Measurements from ENCODE around the gene SCUBE1.

The SCUBE1 gene

GRCh38 chr22:43295660-43296059 lies 47.5 kb downstream of the SCUBE1 start:
- TF ChIP-seq GATA3 (IDR thresholded peaks at IDR 0.05; ENCODE audit: low read depth, low read length) = no peak
- no peak for TF ChIP-seq GATA2 (IDR thresholded peaks at IDR 0.05; ENCODE audit: low read depth, low read length)

GRCh38 chr22:43295173-43295572 lies 48.0 kb downstream of the SCUBE1 start:
- TF ChIP-seq GATA3 (IDR thresholded peaks at IDR 0.05; ENCODE audit: low read depth, low read length) = no peak
- no peak for TF ChIP-seq GATA2 (IDR thresholded peaks at IDR 0.05; ENCODE audit: low read depth, low read length)

GRCh38 chr22:43293655-43294392 lies 49.3 kb downstream of the SCUBE1 start:
- TF ChIP-seq GATA3 (IDR thresholded peaks at IDR 0.05; ENCODE audit: low read depth, low read length) (no peak), GATA2 (IDR thresholded peaks at IDR 0.05; ENCODE audit: low read depth, low read length) (no peak)

GRCh38 chr22:43293259-43293654 lies 49.9 kb downstream of the SCUBE1 start:
- TF ChIP-seq GATA3 (IDR thresholded peaks at IDR 0.05; ENCODE audit: low read depth, low read length) = no peak
- no peak for TF ChIP-seq GATA2 (IDR thresholded peaks at IDR 0.05; ENCODE audit: low read depth, low read length)

- TF ChIP-seq GATA3 (IDR thresholded peaks at IDR 0.05; ENCODE audit: low read depth, low read length) (no peak), GATA2 (IDR thresholded peaks at IDR 0.05; ENCODE audit: low read depth, low read length) (no peak)
These were observed 50.5 kb downstream of the SCUBE1 start for GRCh38 chr22:43292630-43293018.

- TF ChIP-seq GATA3 (IDR thresholded peaks at IDR 0.05; ENCODE audit: low read depth, low read length) (no peak), GATA2 (IDR thresholded peaks at IDR 0.05; ENCODE audit: low read depth, low read length) (no peak)
These were observed 51.8 kb downstream of the SCUBE1 start for GRCh38 chr22:43291381-43291780.

GRCh38 chr22:43289976-43290721 lies 53.0 kb downstream of the SCUBE1 start:
- TF ChIP-seq GATA3 (IDR thresholded peaks at IDR 0.05; ENCODE audit: low read depth, low read length) (no peak), GATA2 (IDR thresholded peaks at IDR 0.05; ENCODE audit: low read depth, low read length) (no peak)

- no peak for TF ChIP-seq GATA2 (IDR thresholded peaks at IDR 0.05; ENCODE audit: low read depth, low read length)
- no peak for TF ChIP-seq GATA3 (IDR thresholded peaks at IDR 0.05; ENCODE audit: low read depth, low read length)
These were observed 53.6 kb downstream of the SCUBE1 start for GRCh38 chr22:43289531-43289963.

GRCh38 chr22:43288807-43289420 lies 54.3 kb downstream of the SCUBE1 start:
- TF ChIP-seq GATA2 (IDR thresholded peaks at IDR 0.05; ENCODE audit: low read depth, low read length) (no peak), GATA3 (IDR thresholded peaks at IDR 0.05; ENCODE audit: low read depth, low read length) (no peak)

GRCh38 chr22:43288378-43288777 lies 54.8 kb downstream of the SCUBE1 start:
- TF ChIP-seq GATA2 (IDR thresholded peaks at IDR 0.05; ENCODE audit: low read depth, low read length) (no peak), GATA3 (IDR thresholded peaks at IDR 0.05; ENCODE audit: low read depth, low read length) (no peak)

- TF ChIP-seq GATA3 (IDR thresholded peaks at IDR 0.05; ENCODE audit: low read depth, low read length) (no peak), GATA2 (IDR thresholded peaks at IDR 0.05; ENCODE audit: low read depth, low read length) (no peak)
These were observed 55.7 kb downstream of the SCUBE1 start for GRCh38 chr22:43287441-43287840.

GRCh38 chr22:43281394-43281793 lies 61.8 kb downstream of the SCUBE1 start:
- no peak for TF ChIP-seq GATA3 (IDR thresholded peaks at IDR 0.05; ENCODE audit: low read depth, low read length)
- TF ChIP-seq GATA2 (IDR thresholded peaks at IDR 0.05; ENCODE audit: low read depth, low read length) = no peak

GRCh38 chr22:43279867-43280522 lies 63.2 kb downstream of the SCUBE1 start:
- TF ChIP-seq GATA2 (IDR thresholded peaks at IDR 0.05; ENCODE audit: low read depth, low read length) (no peak), GATA3 (IDR thresholded peaks at IDR 0.05; ENCODE audit: low read depth, low read length) (no peak)

- TF ChIP-seq GATA3 (IDR thresholded peaks at IDR 0.05; ENCODE audit: low read depth, low read length) (no peak), GATA2 (IDR thresholded peaks at IDR 0.05; ENCODE audit: low read depth, low read length) (no peak)
These were observed 65.1 kb downstream of the SCUBE1 start for GRCh38 chr22:43277987-43278601.
